Activated CD4-positive, alpha-beta T cell treated with anti-CD3 and anti-CD28 coated beads, Interleukin-2, amount 10 ng/mL, durations not matched to agents 7 days and 5 days (primary cell): ENCODE results near the gene GDPGP1. TPM values are rescaled to one million over a fixed set of nuclear protein-coding genes. Genes with fewer than 3 reads are reported as not detected.

ENCODE experiments used
- CTCF ChIA-PET: fragments of 350-600 bp; sonication (Branson Sonifier 250); formaldehyde crosslinking; loops from one replicate; lab custom pipeline; 2021; ENCODE audit warnings: antibody characterized with exemption; lab: Charles Lee
- POLR2A ChIA-PET: fragments of 350-600 bp; sonication (Branson Sonifier 250); formaldehyde crosslinking; loops from one replicate; lab custom pipeline; 2021; ENCODE audit warnings: antibody characterized with exemption; lab: Charles Lee
- DNase-seq: peaks from one replicate; pipeline ENCODE4 v3.0.0-alpha.2; 2020
- H3K27ac Mint-ChIP-seq: one replicate; pipeline ENCODE4 v1.8.0; 2021; ENCODE audit warnings: mild to moderate bottlenecking, moderate library complexity, mixed read lengths
- H3K27me3 Mint-ChIP-seq: one replicate; pipeline ENCODE4 v1.8.0; 2021; ENCODE audit warnings: mixed read lengths
- H3K36me3 Mint-ChIP-seq: one replicate; pipeline ENCODE4 v1.8.0; 2021; ENCODE audit warnings: low read depth, mixed read lengths
- H3K4me1 Mint-ChIP-seq: one replicate; pipeline ENCODE4 v1.8.0; 2021; ENCODE audit warnings: mixed read lengths
- H3K4me3 Mint-ChIP-seq: one replicate; pipeline ENCODE4 v1.8.0; 2021; ENCODE audit warnings: mild to moderate bottlenecking, moderate library complexity, mixed read lengths
- H3K9me3 Mint-ChIP-seq: one replicate; pipeline ENCODE4 v1.8.0; 2021; ENCODE audit warnings: mixed read lengths
- total RNA-seq, 2 experiments: library from RNA; stranded (reverse); gene quantifications; one replicate each; pipeline ENCODE4 v1.2.3, GENCODE V29; 2021

Gene GDPGP1
- total RNA-seq, 2 experiments from 2014 or later, result 9.8 to 10.0 TPM

GRCh38 chr15:90208356-90208755 lies 25.7 kb upstream of the GDPGP1 start:
- POLR2A ChIA-PET, result no interaction called here

GRCh38 chr15:90209591-90209990 lies 24.4 kb upstream of the GDPGP1 start:
- Mint-ChIP-seq H3K9me3 (no peaks in the 10 kb centered on the region), H3K36me3 (peaks cover 3% of the 10 kb centered on the region), H3K4me1 (peaks cover 25% of the 10 kb centered on the region), H3K27ac (no peak overlapping the region), H3K4me3 (no peak overlapping the region), H3K27me3 (no peaks in the 10 kb centered on the region)
- ChIA-PET POLR2A (no interaction called here), CTCF (no interaction called here)
- DNase-seq, result no peak

More at GRCh38 chr15:90208356-90208755, 25.7 kb upstream of the GDPGP1 start:
- Mint-ChIP-seq H3K4me1 (peaks cover 22% of the 10 kb centered on the region), H3K4me3 (no peak overlapping the region), H3K9me3 (no peaks in the 10 kb centered on the region), H3K36me3 (peaks cover 3% of the 10 kb centered on the region), H3K27me3 (no peaks in the 10 kb centered on the region), H3K27ac (no peak overlapping the region)
- DNase-seq, result no peak
- CTCF ChIA-PET, result interaction anchor here (0.6 kb wide), 2 partner anchors 14 to 197 kb away, joined by 3 to 5 read pairs; no protein-coding TSS in a partner anchor

- CTCF ChIA-PET, result no interaction called here
- H3K27ac Mint-ChIP-seq, result peak overlapping the region; percentile 43
- H3K4me1 Mint-ChIP-seq, result peaks cover 29% of the 10 kb centered on the region
- no peak overlapping the region for H3K4me3 Mint-ChIP-seq
- H3K27me3 Mint-ChIP-seq, result no peaks in the 10 kb centered on the region
- DNase-seq, result no peak
- no peaks in the 10 kb centered on the region for H3K9me3 Mint-ChIP-seq
- POLR2A ChIA-PET, result no interaction called here
- H3K36me3 Mint-ChIP-seq, result peaks cover 3% of the 10 kb centered on the region
These were observed 23.4 kb upstream of the GDPGP1 start for GRCh38 chr15:90210593-90210992.

GRCh38 chr15:90211009-90211408 lies 23.0 kb upstream of the GDPGP1 start:
- Mint-ChIP-seq H3K4me1 (peaks cover 29% of the 10 kb centered on the region), H3K4me3 (no peak overlapping the region), H3K27me3 (no peaks in the 10 kb centered on the region), H3K36me3 (peaks cover 3% of the 10 kb centered on the region), H3K9me3 (no peaks in the 10 kb centered on the region), H3K27ac (no peak overlapping the region)
- CTCF ChIA-PET, result no interaction called here
- POLR2A ChIA-PET, result no interaction called here
- DNase-seq, result no peak

GRCh38 chr15:90211440-90212143 lies 22.4 kb upstream of the GDPGP1 start:
- no peak overlapping the region for H3K27ac Mint-ChIP-seq
- H3K27me3 Mint-ChIP-seq, result no peaks in the 10 kb centered on the region
- H3K36me3 Mint-ChIP-seq, result peaks cover 3% of the 10 kb centered on the region
- ChIA-PET POLR2A (no interaction called here), CTCF (interaction anchor here (1.1 kb wide), 1 partner anchor 10 kb away, joined by 3 read pairs; no protein-coding TSS in a partner anchor)
- no peak for DNase-seq
- H3K9me3 Mint-ChIP-seq, result no peaks in the 10 kb centered on the region
- H3K4me3 Mint-ChIP-seq, result no peak overlapping the region
- peaks cover 31% of the 10 kb centered on the region for H3K4me1 Mint-ChIP-seq

DNA sequence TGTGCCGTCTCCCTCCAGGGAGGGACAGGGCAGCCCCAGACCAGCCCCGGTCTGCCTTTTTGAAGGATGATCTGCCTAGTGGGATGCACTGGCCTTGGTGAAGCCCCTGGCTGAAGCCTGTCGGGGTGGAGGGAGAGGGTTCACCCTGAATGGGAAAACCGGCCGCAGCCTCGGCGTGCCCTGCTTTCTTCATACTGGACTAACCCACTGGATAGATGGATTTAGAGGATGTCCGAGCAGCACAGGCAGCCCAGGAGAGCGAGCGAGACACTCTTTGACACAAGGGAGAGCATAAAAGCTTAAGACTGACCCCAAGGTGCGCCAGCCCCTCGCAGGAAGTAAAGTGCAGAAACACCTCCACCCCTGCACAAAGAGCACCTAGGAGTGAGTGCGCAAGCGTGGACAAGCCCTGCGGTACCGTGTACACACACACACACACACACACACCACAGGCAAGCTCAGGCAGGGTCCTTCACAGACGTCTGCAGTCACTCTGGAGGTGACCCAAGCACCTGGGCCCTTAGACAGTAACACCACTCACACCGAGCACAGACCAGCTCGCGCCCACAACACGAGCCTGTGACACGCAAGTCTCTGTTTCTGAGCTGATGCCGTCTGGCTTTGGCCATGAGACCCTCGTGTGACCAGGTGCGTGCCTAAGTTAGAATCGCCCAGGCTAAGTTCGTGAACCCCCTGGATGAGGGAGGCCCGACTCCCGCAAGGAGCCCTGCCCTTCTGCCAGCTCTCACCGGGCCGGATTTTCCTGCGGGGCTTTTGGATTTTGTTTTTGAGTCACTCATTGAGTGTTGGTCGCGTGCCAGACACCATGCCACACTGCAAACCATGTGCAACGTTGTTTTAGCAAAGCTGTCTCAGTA lies 21.5 kb upstream of the GDPGP1 start:
- H3K27me3 Mint-ChIP-seq, result no peaks in the 10 kb centered on the region
- no peak for DNase-seq
- no peaks in the 10 kb centered on the region for H3K9me3 Mint-ChIP-seq
- no peak overlapping the region for H3K27ac Mint-ChIP-seq
- CTCF ChIA-PET, result interaction anchor here (0.6 to 1.1 kb wide), 3 partner anchors 9 to 456 kb away, joined by 3 to 5 read pairs (median 3); partner anchors contain the start of gene SEMA4B
- H3K36me3 Mint-ChIP-seq, result no peaks in the 10 kb centered on the region
- peaks cover 34% of the 10 kb centered on the region for H3K4me1 Mint-ChIP-seq
- H3K4me3 Mint-ChIP-seq, result no peak overlapping the region
- POLR2A ChIA-PET, result no interaction called here

- ChIA-PET POLR2A (no interaction called here), CTCF (interaction anchor here (0.7 to 1.0 kb wide), 4 partner anchors 9 to 59 kb away, joined by 3 read pairs; partner anchors contain the start of gene SEMA4B)
- DNase-seq, result no peak
- no peaks in the 10 kb centered on the region for H3K27me3 Mint-ChIP-seq
- no peaks in the 10 kb centered on the region for H3K9me3 Mint-ChIP-seq
- H3K27ac Mint-ChIP-seq, result no peak overlapping the region
- no peaks in the 10 kb centered on the region for H3K36me3 Mint-ChIP-seq
- peaks cover 34% of the 10 kb centered on the region for H3K4me1 Mint-ChIP-seq
- no peak overlapping the region for H3K4me3 Mint-ChIP-seq
These were observed 20.7 kb upstream of the GDPGP1 start for GRCh38 chr15:90213122-90213817.

DNA sequence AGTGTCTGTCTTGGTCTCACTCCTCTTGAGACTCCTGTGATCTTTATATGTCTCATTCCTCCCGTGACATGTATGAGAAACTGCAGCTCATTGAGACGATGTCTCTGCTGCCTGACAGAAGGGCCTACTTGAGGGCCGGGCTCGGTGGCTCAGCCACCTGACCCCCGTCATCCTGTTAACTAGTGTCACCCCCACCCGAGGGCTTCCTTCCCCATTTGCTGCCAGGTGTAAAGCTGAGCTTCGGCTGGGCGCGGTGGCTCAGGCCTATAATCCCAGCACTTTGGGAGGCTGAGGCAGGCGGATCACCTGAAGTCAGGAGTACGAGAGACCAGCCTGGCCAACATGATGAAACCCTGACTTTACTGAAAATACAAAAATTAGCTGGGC lies 20.2 kb upstream of the GDPGP1 start:
- no peak overlapping the region for H3K4me3 Mint-ChIP-seq
- CTCF ChIA-PET, result interaction anchor here (0.7 to 1.0 kb wide), 4 partner anchors 9 to 249 kb away, joined by 3 read pairs; no protein-coding TSS in a partner anchor
- no peaks in the 10 kb centered on the region for H3K36me3 Mint-ChIP-seq
- no peaks in the 10 kb centered on the region for H3K27me3 Mint-ChIP-seq
- no peak overlapping the region for H3K27ac Mint-ChIP-seq
- POLR2A ChIA-PET, result no interaction called here
- H3K4me1 Mint-ChIP-seq, result peaks cover 36% of the 10 kb centered on the region
- DNase-seq, result no peak
- no peaks in the 10 kb centered on the region for H3K9me3 Mint-ChIP-seq

GRCh38 chr15:90214553-90215196 lies 19.3 kb upstream of the GDPGP1 start:
- Mint-ChIP-seq H3K36me3 (no peaks in the 10 kb centered on the region), H3K27me3 (no peaks in the 10 kb centered on the region), H3K4me3 (no peak overlapping the region), H3K9me3 (no peaks in the 10 kb centered on the region), H3K4me1 (peaks cover 35% of the 10 kb centered on the region), H3K27ac (no peak overlapping the region)
- DNase-seq, result no peak
- CTCF ChIA-PET, result interaction anchor here (0.6 to 1.9 kb wide), 7 partner anchors 11 to 250 kb away, joined by 3 to 6 read pairs (median 3); no protein-coding TSS in a partner anchor
- POLR2A ChIA-PET, result no interaction called here

DNA sequence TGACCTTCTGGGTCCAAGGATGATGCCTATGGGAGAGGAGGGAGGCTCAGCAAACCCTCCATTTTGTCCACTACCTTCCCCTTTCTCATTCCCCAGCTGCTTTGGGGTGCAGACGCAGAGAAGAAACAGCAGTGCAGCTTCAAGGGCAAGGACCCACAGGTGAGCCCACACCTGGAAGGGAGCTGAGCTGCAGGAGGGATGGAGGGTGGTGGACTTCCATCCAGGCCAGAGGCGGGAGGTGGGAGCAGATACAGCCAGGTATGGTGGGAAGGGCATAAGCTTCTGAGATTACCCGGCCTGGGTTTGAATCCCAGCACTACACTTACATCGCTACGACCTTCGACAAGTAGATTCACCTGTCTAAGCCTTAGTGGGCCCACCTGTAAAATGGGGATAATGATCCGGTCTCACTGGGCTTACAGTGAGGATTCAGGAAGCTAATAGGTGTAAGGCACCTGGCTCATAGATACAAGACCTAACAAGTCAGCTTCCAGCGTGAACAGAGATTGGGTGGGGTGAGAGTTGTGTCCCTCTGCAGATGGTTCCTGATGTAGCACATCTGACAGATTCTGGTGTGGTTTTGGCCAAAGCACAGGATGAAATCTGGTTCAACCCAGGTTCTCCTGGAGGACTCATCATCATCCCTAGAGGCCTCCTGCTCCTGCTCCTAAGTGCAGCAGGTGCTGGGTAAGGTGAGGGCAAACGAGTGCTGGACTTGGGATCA lies 16.2 kb upstream of the GDPGP1 start:
- no peaks in the 10 kb centered on the region for H3K36me3 Mint-ChIP-seq

GRCh38 chr15:90219421-90220141 lies 14.4 kb upstream of the GDPGP1 start:
- Mint-ChIP-seq H3K9me3 (no peaks in the 10 kb centered on the region), H3K4me3 (no peak overlapping the region), H3K27me3 (no peaks in the 10 kb centered on the region), H3K4me1 (peaks cover 20% of the 10 kb centered on the region), H3K27ac (no peak overlapping the region), H3K36me3 (peaks cover 6% of the 10 kb centered on the region)
- peak; percentile 52 for DNase-seq
- ChIA-PET POLR2A (no interaction called here), CTCF (interaction anchor here (0.8 to 2.7 kb wide), 7 partner anchors 11 to 77 kb away, joined by 3 to 13 read pairs (median 4); partner anchors contain the start of genes CIB1 and GDPGP1)

More for the DNA sequence above, 16.2 kb upstream of the GDPGP1 start:
- DNase-seq, result no peak
- Mint-ChIP-seq H3K4me1 (peaks cover 23% of the 10 kb centered on the region), H3K9me3 (no peaks in the 10 kb centered on the region), H3K27me3 (no peaks in the 10 kb centered on the region), H3K4me3 (no peak overlapping the region), H3K27ac (no peak overlapping the region)
- ChIA-PET POLR2A (no interaction called here), CTCF (interaction anchor here (1.4 to 2.7 kb wide), 3 partner anchors 13 to 53 kb away, joined by 4 to 10 read pairs (median 8); no protein-coding TSS in a partner anchor)
